Keratinocyte (primary cell): ENCODE data around the gene TUT7. TPM values are rescaled to one million over a fixed set of nuclear protein-coding genes. Genes with fewer than 3 reads are reported as not detected.

ENCODE experiments used
- DNase-seq: peaks from one replicate; pipeline ENCODE4 v3.0.0-alpha.2; 2011; ENCODE audit warnings: low read depth, missing footprints, low spot score
- FAIRE-seq: peaks from 2 replicates; lab custom pipeline; 2011; peaks lifted over from hg19 to GRCh38; lab: Jason Lieb, UNC
- H2AFZ ChIP-seq: 2 replicates; pipeline ENCODE4 v1.6.0; 2012; ENCODE audit warnings: low read length, control low read depth, inconsistent platforms; ENCODE audit not compliant: control insufficient read depth
- H3K27ac ChIP-seq: 2 replicates; pipeline ENCODE4 v1.5.1; 2011; ENCODE audit warnings: low read length; ENCODE audit not compliant: control insufficient read depth, insufficient read depth
- H3K27me3 ChIP-seq: 3 replicates; pipeline ENCODE4 v1.6.0; 2011; ENCODE audit warnings: low read length; ENCODE audit not compliant: control insufficient read depth, insufficient read depth; ENCODE audit errors: extremely low read depth
- H3K36me3 ChIP-seq, 2 experiments: 2 replicates in 1 of 2; 3 replicates in 1 of 2; pipeline ENCODE4 v1.5.1; 2011; ENCODE audit warnings: low read length in 2 of 2, mild to moderate bottlenecking in 1 of 2; ENCODE audit not compliant: control insufficient read depth in 2 of 2, insufficient read depth in 2 of 2; ENCODE audit errors: extremely low read depth in 1 of 2
- H3K4me1 ChIP-seq: 3 replicates; pipeline ENCODE4 v1.5.1; 2011; ENCODE audit warnings: low read length; ENCODE audit not compliant: control insufficient read depth, insufficient read depth; ENCODE audit errors: extremely low read depth
- H3K4me2 ChIP-seq: 3 replicates; pipeline ENCODE4 v1.6.0; 2011; ENCODE audit warnings: low read depth, low read length; ENCODE audit not compliant: control insufficient read depth, insufficient read depth; ENCODE audit errors: extremely low read depth
- H3K4me3 ChIP-seq, 3 experiments: fragments of 200-600 bp in 1 of 3; sonication (generic) in 1 of 3; 2 replicates in 2 of 3; 3 replicates in 1 of 3; pipeline ENCODE4 v1.5.1; 2011 to 2016; ENCODE audit warnings: low read length in 3 of 3, mild to moderate bottlenecking in 3 of 3, control low read depth in 2 of 3, inconsistent platforms in 1 of 3, low read depth in 1 of 3, mixed read lengths in 1 of 3, mixed run types in 1 of 3, moderate library complexity in 1 of 3; ENCODE audit not compliant: control insufficient read depth in 2 of 3, insufficient read depth in 2 of 3; ENCODE audit errors: extremely low read depth in 1 of 3
- H3K79me2 ChIP-seq: 2 replicates; pipeline ENCODE4 v1.6.0; 2012; ENCODE audit warnings: low read length; ENCODE audit not compliant: control insufficient read depth, insufficient read depth
- H3K9ac ChIP-seq: 3 replicates; pipeline ENCODE4 v1.6.0; 2011; ENCODE audit warnings: low read length; ENCODE audit not compliant: control insufficient read depth, insufficient read depth; ENCODE audit errors: extremely low read depth
- H3K9me1 ChIP-seq: 3 replicates; pipeline ENCODE4 v1.6.0; 2011; ENCODE audit warnings: low read length; ENCODE audit not compliant: control insufficient read depth, insufficient read depth; ENCODE audit errors: extremely low read depth
- H3K9me3 ChIP-seq: 2 replicates; pipeline ENCODE4 v1.5.1; 2012; ENCODE audit warnings: low read depth, low read length; ENCODE audit not compliant: control insufficient read depth
- H4K20me1 ChIP-seq: 3 replicates; pipeline ENCODE4 v1.6.0; 2011; ENCODE audit warnings: low read length; ENCODE audit not compliant: control insufficient read depth, insufficient read depth; ENCODE audit errors: extremely low read depth
- EZH2 ChIP-seq: IDR thresholded peaks from one replicate; pipeline ENCODE4 v1.6.1; 2012; ENCODE audit warnings: inconsistent platforms, mild to moderate bottlenecking, low read length, moderate library complexity
- dilution Hi-C: fragments of 300-500 bp; cut with MboI; formaldehyde crosslinking; loops from one replicate; pipeline ENCODE4 v1.7.0; 2020; ENCODE audit warnings: low sequenced_read_pairs; ENCODE audit not compliant: extremely low pct_ligation_motif_present
- polyA plus RNA-seq, 5 experiments: library from polyadenylated mRNA; depleted of rRNA in 3 of 5; stranded (reverse) in 3 of 5; stranded (forward) in 1 of 5; unstranded in 1 of 5; fragments of >200 nt; gene quantifications; 1 replicate in 1 of 5; 2 replicates in 3 of 5; 3 replicates in 1 of 5; pipeline versions ENCODE4 v1.2.1 to v1.2.3, GENCODE V29; 2011 to 2012; ENCODE audit warnings: missing spikeins in 2 of 5, low read depth in 1 of 5, low replicate concordance in 1 of 5
- TF ChIP-seq, protein P1 (sequence below), 3 experiments: IDR thresholded peaks in 1 of 3; conservative IDR thresholded peaks in 1 of 3; optimal IDR thresholded peaks in 1 of 3; 2 replicates in 2 of 3; 3 replicates in 1 of 3; pipeline versions ENCODE3 to v1.5.1; 2011; ENCODE audit warnings: low read length in 3 of 3, mild to moderate bottlenecking in 3 of 3, moderate library complexity in 2 of 3, control low read depth in 1 of 3, inconsistent platforms in 1 of 3; ENCODE audit not compliant: insufficient read depth in 2 of 3; ENCODE audit errors: extremely low read depth in 1 of 3

The TUT7 gene
- polyA plus RNA-seq, 1 donor (not counting 4 experiments of a cell fraction or from before 2014, with no cell fraction given) = 34.0 TPM

DNA sequence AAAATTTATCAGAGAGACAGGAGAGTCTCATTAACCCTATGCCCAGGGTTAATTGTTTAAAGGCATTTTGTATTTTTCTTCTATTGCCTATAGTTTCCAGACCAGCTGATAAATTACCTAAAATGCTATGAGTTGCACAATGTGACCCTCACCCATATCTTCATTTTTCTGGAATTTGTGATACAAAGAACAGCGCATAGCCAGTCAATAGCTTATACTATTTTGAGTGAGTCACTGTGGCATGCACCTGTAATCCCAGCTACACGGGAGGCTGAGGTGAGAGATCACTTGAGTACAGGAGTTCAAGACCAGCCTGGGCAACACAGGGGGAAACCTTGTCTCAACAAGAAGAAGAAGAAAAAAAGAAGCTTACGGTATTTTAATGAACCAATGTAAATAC lies 97.6 kb downstream of the TUT7 start:
- Histone ChIP-seq H3K4me2 (no peak overlapping the region), H3K9me3 (no peaks in the 10 kb centered on the region), H3K9ac (no peak overlapping the region), H3K79me2 (no peaks in the 10 kb centered on the region), H3K27ac (no peak overlapping the region), H3K4me3 (no peak overlapping the region), H2AFZ (no peak overlapping the region), H3K4me1 (no peaks in the 10 kb centered on the region), H4K20me1 (no peaks in the 10 kb centered on the region), H3K27me3 (no peaks in the 10 kb centered on the region), H3K9me1 (no peaks in the 10 kb centered on the region), H3K36me3 (peaks cover 0 to 3% of the 10 kb centered on the region in 2 experiments)
- TF ChIP-seq, protein P1, sequence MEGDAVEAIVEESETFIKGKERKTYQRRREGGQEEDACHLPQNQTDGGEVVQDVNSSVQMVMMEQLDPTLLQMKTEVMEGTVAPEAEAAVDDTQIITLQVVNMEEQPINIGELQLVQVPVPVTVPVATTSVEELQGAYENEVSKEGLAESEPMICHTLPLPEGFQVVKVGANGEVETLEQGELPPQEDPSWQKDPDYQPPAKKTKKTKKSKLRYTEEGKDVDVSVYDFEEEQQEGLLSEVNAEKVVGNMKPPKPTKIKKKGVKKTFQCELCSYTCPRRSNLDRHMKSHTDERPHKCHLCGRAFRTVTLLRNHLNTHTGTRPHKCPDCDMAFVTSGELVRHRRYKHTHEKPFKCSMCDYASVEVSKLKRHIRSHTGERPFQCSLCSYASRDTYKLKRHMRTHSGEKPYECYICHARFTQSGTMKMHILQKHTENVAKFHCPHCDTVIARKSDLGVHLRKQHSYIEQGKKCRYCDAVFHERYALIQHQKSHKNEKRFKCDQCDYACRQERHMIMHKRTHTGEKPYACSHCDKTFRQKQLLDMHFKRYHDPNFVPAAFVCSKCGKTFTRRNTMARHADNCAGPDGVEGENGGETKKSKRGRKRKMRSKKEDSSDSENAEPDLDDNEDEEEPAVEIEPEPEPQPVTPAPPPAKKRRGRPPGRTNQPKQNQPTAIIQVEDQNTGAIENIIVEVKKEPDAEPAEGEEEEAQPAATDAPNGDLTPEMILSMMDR (optimal IDR thresholded peaks at IDR 0.05 in 1 of 3, IDR thresholded peaks at IDR 0.05 in 1 of 3, conservative IDR thresholded peaks at IDR 0.05 in 1 of 3; ENCODE audit: extremely low read depth in 1 of 3, insufficient read depth in 2 of 3, low read length in 3 of 3) = no peak
- no peak for TF ChIP-seq EZH2
- dilution Hi-C loops = no loop called here
- FAIRE-seq (no peak), DNase-seq (no peak)

DNA sequence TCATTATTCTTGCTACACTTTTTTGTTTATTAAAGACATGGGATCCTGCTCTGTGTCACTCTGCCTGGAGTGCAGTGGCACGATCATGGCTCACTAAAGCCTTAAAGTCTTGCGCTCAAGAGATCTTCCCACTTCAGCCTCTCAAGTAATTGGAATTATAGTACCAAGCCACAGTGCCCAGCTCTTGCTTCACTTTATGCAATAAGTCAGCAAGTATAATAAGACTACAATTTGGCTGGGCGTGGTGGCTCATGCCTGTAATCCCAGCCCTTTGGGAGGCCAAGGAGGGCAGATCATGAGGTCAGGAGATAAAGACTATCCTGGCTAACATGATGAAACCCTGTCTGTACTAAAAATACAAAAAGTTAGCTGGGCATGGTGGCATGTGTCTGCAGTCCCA lies 100.6 kb downstream of the TUT7 start:
- H4K20me1 ChIP-seq = no peaks in the 10 kb centered on the region
- H3K9ac ChIP-seq = no peak overlapping the region
- H3K9me3 ChIP-seq = no peaks in the 10 kb centered on the region
- H3K4me2 ChIP-seq = no peak overlapping the region
- H3K79me2 ChIP-seq = no peaks in the 10 kb centered on the region
- H3K4me3 ChIP-seq = no peak overlapping the region
- no peaks in the 10 kb centered on the region for H3K4me1 ChIP-seq
- no peaks in the 10 kb centered on the region for H3K27me3 ChIP-seq
- no peaks in the 10 kb centered on the region for H3K9me1 ChIP-seq
- DNase-seq (no peak), FAIRE-seq (no peak)
- H3K27ac ChIP-seq = no peak overlapping the region
- dilution Hi-C loops = no loop called here
- TF ChIP-seq EZH2 = no peak
- TF ChIP-seq, protein P1 (optimal IDR thresholded peaks at IDR 0.05 in 1 of 3, IDR thresholded peaks at IDR 0.05 in 1 of 3, conservative IDR thresholded peaks at IDR 0.05 in 1 of 3; ENCODE audit: extremely low read depth in 1 of 3, insufficient read depth in 2 of 3, low read length in 3 of 3) = no peak
- no peaks in the 10 kb centered on the region for H3K36me3 ChIP-seq
- no peak overlapping the region for H2AFZ ChIP-seq
